HG02840 (cell line): ENCODE data around the gene PKLR.
"Not testable (repeated sequence)": the region's sequence is repeated elsewhere in the genome, so short reads cannot be mapped to it uniquely, and the experiment has no call there.

ENCODE experiments used
- ATAC-seq: cut with Tn5 transposase; IDR thresholded peaks from one replicate; pipeline ENCODE4 v1.9.1; 2021; ENCODE audit warnings: mild to moderate bottlenecking, moderate library complexity, moderate number of reproducible peaks; ENCODE audit not compliant: unreplicated experiment, low FRiP score

The PKLR gene

GRCh38 chr1:155261493-155261851 lies 39.8 kb downstream of the PKLR start:
- no peak for ATAC-seq

GRCh38 chr1:155260276-155260675 lies 41.0 kb downstream of the PKLR start:
- ATAC-seq = no peak

- ATAC-seq = no peak
Observed at GRCh38 chr1:155256058-155256852, 45.0 kb downstream of the PKLR start.

GRCh38 chr1:155255243-155256007 lies 45.8 kb downstream of the PKLR start, which contains the start of gene ENTREP3:
Gene ENTREP3, minus strand, starts transcription at chr1:155255483. Its CDS starts 606 bp downstream, at chr1:155254877.
- no peak for ATAC-seq

- ATAC-seq = no peak
Observed at GRCh38 chr1:155254714-155255242, 46.5 kb downstream of the PKLR start.

- ATAC-seq = no peak
Observed at GRCh38 chr1:155254228-155254713, 47.0 kb downstream of the PKLR start.

- no peak for ATAC-seq
Observed at GRCh38 chr1:155253797-155254196, 47.4 kb downstream of the PKLR start.

- no peak for ATAC-seq
Observed at GRCh38 chr1:155253208-155253607, 48.0 kb downstream of the PKLR start.

- ATAC-seq = no peak
Observed at GRCh38 chr1:155251566-155251965, 49.7 kb downstream of the PKLR start.

- ATAC-seq = peak; percentile 76
Observed at GRCh38 chr1:155250633-155251449, 50.4 kb downstream of the PKLR start.

- peak; percentile 29 for ATAC-seq
Observed at GRCh38 chr1:155250246-155250632, 51.0 kb downstream of the PKLR start.

- no peak for ATAC-seq
Observed at GRCh38 chr1:155247667-155248553, 53.3 kb downstream of the PKLR start.

- not testable (repeated sequence) for ATAC-seq
Observed at GRCh38 chr1:155246796-155247195, 54.4 kb downstream of the PKLR start.

GRCh38 chr1:155245163-155245524 lies 56.1 kb downstream of the PKLR start:
- no peak for ATAC-seq

- peak; percentile 88 for ATAC-seq
Observed at GRCh38 chr1:155244368-155245162, 56.7 kb downstream of the PKLR start.

GRCh38 chr1:155242805-155243358 lies 58.4 kb downstream of the PKLR start:
- no peak for ATAC-seq

GRCh38 chr1:155241841-155242264 lies 59.4 kb downstream of the PKLR start:
- no peak for ATAC-seq

GRCh38 chr1:155241069-155241679 lies 60.1 kb downstream of the PKLR start:
- no peak for ATAC-seq
